Body of pancreas (tissue), 4 donors: Measurements from ENCODE around the gene XRCC3.

Experiments used
- CTCF ChIP-seq, 7 experiments: fragments of 450-650 bp in 4 of 7; fragments of 200-600 bp in 3 of 7; sonication (generic) in 3 of 7; IDR thresholded peaks; one replicate each; pipeline ENCODE4 v1.5.1; 2016 to 2019; ENCODE audit warnings: antibody characterized with exemption in 7 of 7
- POLR2A ChIP-seq, 3 donors: fragments of 450-650 bp; IDR thresholded peaks; one replicate each; pipeline ENCODE4 v1.6.1; 2016; ENCODE audit warnings: antibody characterized with exemption in 3 of 3, mild to moderate bottlenecking in 2 of 3

GRCh38 chr14:103735815-103736545 lies 20.7 kb upstream of the XRCC3 start:
- TF ChIP-seq CTCF (IDR thresholded peaks at IDR 0.05) (no peak), POLR2A (IDR thresholded peaks at IDR 0.05) (no peak)
